Gastrocnemius medialis (tissue), 4 donors: ENCODE data around the gene AATK. TPM values are rescaled to one million over a fixed set of nuclear protein-coding genes. Genes with fewer than 3 reads are reported as not detected.

ENCODE experiments used
- ATAC-seq, 2 donors: fragments of 150-250 bp; one replicate each; pipeline ENCODE4 v1.9.1; 2016
- DNase-seq, 2 donors: peaks; one replicate each; pipeline ENCODE4 v3.0.0-alpha.2; 2019
- H3K27ac ChIP-seq, 4 donors: fragments of 200-600 bp; sonication (generic); 1 replicate in 1 of 4; 2 replicates in 3 of 4; pipeline ENCODE4 v1.5.1; 2016 to 2018; ENCODE audit warnings: mild to moderate bottlenecking in 2 of 4, moderate library complexity in 1 of 4
- H3K27me3 ChIP-seq, 3 donors: fragments of 200-600 bp; sonication (generic) in 2 of 3; 1 replicate in 1 of 3; 2 replicates in 2 of 3; pipeline versions ENCODE4 v1.5.1 to v1.6.0; 2016 to 2019; ENCODE audit warnings: mild to moderate bottlenecking in 1 of 3, moderate library complexity in 1 of 3
- H3K36me3 ChIP-seq, 2 donors: fragments of 200-600 bp; sonication (generic) in 1 of 2; one replicate each; pipeline ENCODE4 v1.5.1; 2017 to 2018
- H3K4me1 ChIP-seq, 2 donors: fragments of 200-600 bp; sonication (generic) in 1 of 2; one replicate each; pipeline ENCODE4 v1.5.1; 2016 to 2017; ENCODE audit warnings: mild to moderate bottlenecking in 2 of 2
- H3K4me3 ChIP-seq, 4 donors: fragments of 200-600 bp; sonication (generic) in 3 of 4; 1 replicate in 1 of 4; 2 replicates in 3 of 4; pipeline ENCODE4 v1.5.1; 2016 to 2019; ENCODE audit warnings: mild to moderate bottlenecking in 2 of 4
- H3K9me3 ChIP-seq, 3 donors: fragments of 200-600 bp; sonication (generic) in 2 of 3; 1 replicate in 1 of 3; 2 replicates in 2 of 3; pipeline ENCODE4 v1.5.1; 2016 to 2019
- CTCF ChIP-seq, 5 experiments: fragments of 450-650 bp in 3 of 5; fragments of 200-600 bp in 2 of 5; sonication (generic) in 2 of 5; IDR thresholded peaks in 4 of 5; conservative IDR thresholded peaks in 1 of 5; 1 replicate in 4 of 5; 2 replicates in 1 of 5; pipeline ENCODE4 v1.5.1; 2016 to 2019; ENCODE audit warnings: antibody characterized with exemption in 5 of 5, mild to moderate bottlenecking in 3 of 5, moderate library complexity in 3 of 5
- POLR2A ChIP-seq, 2 donors: fragments of 450-650 bp; IDR thresholded peaks; one replicate each; pipeline ENCODE4 v1.6.1; 2017; ENCODE audit warnings: antibody characterized with exemption in 2 of 2, mild to moderate bottlenecking in 2 of 2, moderate library complexity in 2 of 2
- in situ Hi-C, 4 donors: fragments of 200-750 bp; cut with MboI; loops; one replicate each; pipeline versions ENCODE4 v1.15.0 to v1.8.0; 2017; ENCODE audit warnings: low sequenced_read_pairs in 4 of 4
- intact Hi-C: fragments of 100-400 bp; cut with DNase I; formaldehyde crosslinking; loops from one replicate; pipeline ENCODE4 v1.15.1; 2023; ENCODE audit warnings: low total_unique reads
- total RNA-seq, 4 donors: library from RNA; depleted of rRNA; stranded (reverse); fragments of >200 nt; gene quantifications; one replicate each; pipeline versions ENCODE4 v1.1.0 to v1.2.3, GENCODE V29; 2016

The AATK gene
- total RNA-seq, 4 donors from 2014 or later = 0.10 to 1.3 (median 0.80) TPM

DNA sequence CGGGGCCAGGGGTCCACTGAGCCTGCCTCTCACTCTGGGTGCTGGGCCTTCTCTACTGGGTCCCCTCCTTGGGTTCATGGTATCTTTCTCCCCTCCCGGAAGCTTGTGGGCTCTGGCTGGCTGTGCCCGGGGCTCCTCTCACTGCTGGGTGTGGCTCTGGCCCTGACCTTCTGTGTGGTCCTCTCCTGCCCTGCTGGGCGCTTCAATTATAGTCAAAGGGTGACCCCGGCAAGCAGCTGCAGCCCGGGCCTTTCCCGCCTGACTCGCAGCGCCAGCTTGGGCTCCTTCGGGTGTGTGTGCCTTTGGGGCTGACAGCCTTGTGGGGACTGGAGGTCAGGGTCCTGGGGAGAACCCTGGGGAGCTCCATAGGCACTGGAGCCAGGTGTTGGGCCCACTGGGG is 55.0 kb downstream of the AATK start:
- no peak for TF ChIP-seq POLR2A (IDR thresholded peaks at IDR 0.05)
- no peak for TF ChIP-seq CTCF (IDR thresholded peaks at IDR 0.05 in 4 of 5, conservative IDR thresholded peaks at IDR 0.05 in 1 of 5)
- H3K27ac ChIP-seq = no peak overlapping the region
- no peaks in the 10 kb centered on the region for H3K4me1 ChIP-seq
- in situ Hi-C loops = no loop called here
- H3K36me3 ChIP-seq = no peaks in the 10 kb centered on the region
- ATAC-seq (no peak), DNase-seq (no peak)
- H3K4me3 ChIP-seq = no peak overlapping the region
- no peaks in the 10 kb centered on the region for H3K9me3 ChIP-seq
- H3K27me3 ChIP-seq = no peaks in the 10 kb centered on the region
- intact Hi-C loops = no loop called here

- Histone ChIP-seq H3K27me3 (no peaks in the 10 kb centered on the region), H3K36me3 (no peaks in the 10 kb centered on the region), H3K9me3 (no peaks in the 10 kb centered on the region), H3K4me1 (no peaks in the 10 kb centered on the region), H3K27ac (no peak overlapping the region), H3K4me3 (no peak overlapping the region)
- TF ChIP-seq CTCF (IDR thresholded peaks at IDR 0.05 in 4 of 5, conservative IDR thresholded peaks at IDR 0.05 in 1 of 5) (no peak), POLR2A (IDR thresholded peaks at IDR 0.05) (no peak)
- ATAC-seq (no peak), DNase-seq (no peak)
- in situ Hi-C loops (no loop called here), intact Hi-C loops (no loop called here)
Measured at GRCh38 chr17:81110488-81111040, 55.5 kb downstream of the AATK start.

GRCh38 chr17:81109957-81110356 is 56.1 kb downstream of the AATK start:
- Histone ChIP-seq H3K27ac (no peak overlapping the region), H3K4me1 (no peaks in the 10 kb centered on the region), H3K9me3 (no peaks in the 10 kb centered on the region), H3K4me3 (no peak overlapping the region), H3K27me3 (no peaks in the 10 kb centered on the region), H3K36me3 (no peaks in the 10 kb centered on the region)
- TF ChIP-seq POLR2A (IDR thresholded peaks at IDR 0.05) (no peak), CTCF (IDR thresholded peaks at IDR 0.05 in 4 of 5, conservative IDR thresholded peaks at IDR 0.05 in 1 of 5) (no peak)
- ATAC-seq = no peak
- in situ Hi-C loops (no loop called here), intact Hi-C loops (no loop called here)
- no peak for DNase-seq

- intact Hi-C loops = no loop called here
Measured at GRCh38 chr17:81108220-81108619, 57.8 kb downstream of the AATK start.

More at GRCh38 chr17:81108220-81108619, 57.8 kb downstream of the AATK start:
- ATAC-seq (no peak), DNase-seq (no peak)
- Histone ChIP-seq H3K27ac (no peak overlapping the region), H3K36me3 (no peaks in the 10 kb centered on the region), H3K4me3 (no peak overlapping the region), H3K4me1 (no peaks in the 10 kb centered on the region), H3K9me3 (no peaks in the 10 kb centered on the region), H3K27me3 (no peaks in the 10 kb centered on the region)
- no peak for TF ChIP-seq CTCF (IDR thresholded peaks at IDR 0.05 in 4 of 5, conservative IDR thresholded peaks at IDR 0.05 in 1 of 5)
- in situ Hi-C loops = no loop called here
